GM19324 (cell line): ENCODE results near the gene HLA-DQB1.
A peak's percentile ranks its signal among the peaks of the same experiment; 100 is the strongest.
"Not testable (repeated sequence)": the region's sequence is repeated elsewhere in the genome, so short reads cannot be mapped to it uniquely, and the experiment has no call there.

Experiments
- ATAC-seq: cut with Tn5 transposase; IDR thresholded peaks from one replicate; pipeline ENCODE4 v1.9.1; 2021; ENCODE audit warnings: mild to moderate bottlenecking, moderate library complexity; ENCODE audit not compliant: unreplicated experiment, low FRiP score

HLA-DQB1 gene

GRCh38 chr6:32629793-32630192 lies 36.7 kb downstream of the HLA-DQB1 start:
- ATAC-seq = not testable (repeated sequence)

- peak; percentile 43 for ATAC-seq
These were observed 38.6 kb downstream of the HLA-DQB1 start for GRCh38 chr6:32627831-32628230.

GRCh38 chr6:32627249-32627648 lies 39.2 kb downstream of the HLA-DQB1 start:
- ATAC-seq = no peak

GRCh38 chr6:32625137-32625536 lies 41.3 kb downstream of the HLA-DQB1 start:
- no peak for ATAC-seq

- ATAC-seq = no peak
These were observed 41.9 kb downstream of the HLA-DQB1 start for GRCh38 chr6:32624565-32624964.

- no peak for ATAC-seq
These were observed 42.8 kb downstream of the HLA-DQB1 start for GRCh38 chr6:32623693-32624092.

GRCh38 chr6:32622545-32623401 lies 43.7 kb downstream of the HLA-DQB1 start:
- peak; percentile 72 for ATAC-seq

GRCh38 chr6:32621372-32621771 lies 45.1 kb downstream of the HLA-DQB1 start:
- no peak for ATAC-seq

- no peak for ATAC-seq
These were observed 48.7 kb downstream of the HLA-DQB1 start for GRCh38 chr6:32617751-32618150.

- ATAC-seq = no peak
These were observed 50.4 kb downstream of the HLA-DQB1 start for GRCh38 chr6:32615885-32616532.

GRCh38 chr6:32614366-32615081 lies 51.9 kb downstream of the HLA-DQB1 start:
- no peak for ATAC-seq

GRCh38 chr6:32613475-32613874 lies 53.0 kb downstream of the HLA-DQB1 start:
- ATAC-seq = no peak

- no peak for ATAC-seq
These were observed 55.7 kb downstream of the HLA-DQB1 start for GRCh38 chr6:32610682-32611296.

- peak; percentile 91 for ATAC-seq
These were observed 56.5 kb downstream of the HLA-DQB1 start for GRCh38 chr6:32609731-32610640.
